ENCODE results near the gene TMEM213. TPM values are rescaled to one million over a fixed set of nuclear protein-coding genes. Genes with fewer than 3 reads are reported as not detected.

TMEM213 gene
- total and polyA plus RNA-seq, 2 of the 13 experiments (the other 11 are each of a cell fraction or from before 2014, with no cell fraction given) = not detected

DNA sequence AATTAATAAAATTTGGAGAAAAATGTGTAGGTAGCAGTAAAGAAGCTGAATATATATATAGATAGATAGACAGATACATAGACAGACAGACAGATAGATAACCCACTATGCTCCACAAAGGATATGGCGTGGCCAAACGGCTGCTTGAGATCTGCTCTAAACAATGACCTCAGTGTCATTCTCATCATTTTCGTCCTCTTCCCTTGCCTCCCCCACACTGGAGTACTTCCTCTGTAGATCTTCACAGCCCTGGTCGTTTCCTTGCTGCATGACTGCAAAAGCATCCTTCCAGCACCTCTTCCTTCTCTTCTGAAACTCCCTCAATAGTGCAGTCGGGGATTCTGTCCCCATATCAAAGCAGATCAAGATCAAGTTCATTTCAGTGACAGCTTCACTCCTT lies 35.8 kb downstream of the TMEM213 start:
- ChIA-PET CTCF (ENCODE audit: low intra/inter-chr PET ratio, low total read pairs) (no interaction called here), POLR2A (no interaction called here)
- Histone ChIP-seq H3K4me3 (replicated peaks in 1 of 3; ENCODE audit: insufficient read depth in 1 of 3, low read depth in 2 of 3, low read length in 3 of 3) (no peak overlapping the region), H3K27me3 (ENCODE audit: control insufficient read depth in 1 of 2, insufficient read depth in 2 of 2, low read length in 2 of 2) (no peaks in the 10 kb centered on the region), H3K9ac (ENCODE audit: insufficient read depth, low read depth, low read length) (no peak overlapping the region), H3K4me1 (ENCODE audit: insufficient read depth, low read length) (0 out of 2 replicates have a peak, but pooled peaks cover 12% of the 10 kb centered on the region), H4K20me1 (ENCODE audit: insufficient read depth, low read length) (no peaks in the 10 kb centered on the region), H3K9me3 (ENCODE audit: low read length) (no peaks in the 10 kb centered on the region), H3K4me2 (ENCODE audit: low read depth, low read length) (no peak overlapping the region), H2AFZ (ENCODE audit: low read length) (no peak overlapping the region), H3K36me3 (replicated peaks in 1 of 2; ENCODE audit: control insufficient read depth in 1 of 2, insufficient read depth in 2 of 2, low read length in 2 of 2) (no peaks in the 10 kb centered on the region), H3K27ac (ENCODE audit: extremely low read length, insufficient read depth, low read length) (no peak overlapping the region), H3K79me2 (ENCODE audit: insufficient read depth, low read length) (no peaks in the 10 kb centered on the region)
- no peak for FAIRE-seq
- no peak for ATAC-seq
- in situ Hi-C loops (cut with HindIII; ENCODE audit: extremely low pct_ligation_motif_present, low pct_unique_long_range_greater_than_20kb) = no loop called here
- TF ChIP-seq HNF4G (IDR thresholded peaks at IDR 0.05; ENCODE audit: borderline replicate concordance, low read depth, low read length) = no peak
- no peak for TF ChIP-seq HNF4G (CRISPR knock-in tag; IDR thresholded peaks at IDR 0.05; ENCODE audit: borderline replicate concordance, low read depth)
- TF ChIP-seq HHEX (CRISPR knock-in tag; IDR thresholded peaks at IDR 0.05) = no peak
- no peak for TF ChIP-seq TAF1 (CRISPR knock-in tag; IDR thresholded peaks at IDR 0.05)
- TF ChIP-seq, protein P1, sequence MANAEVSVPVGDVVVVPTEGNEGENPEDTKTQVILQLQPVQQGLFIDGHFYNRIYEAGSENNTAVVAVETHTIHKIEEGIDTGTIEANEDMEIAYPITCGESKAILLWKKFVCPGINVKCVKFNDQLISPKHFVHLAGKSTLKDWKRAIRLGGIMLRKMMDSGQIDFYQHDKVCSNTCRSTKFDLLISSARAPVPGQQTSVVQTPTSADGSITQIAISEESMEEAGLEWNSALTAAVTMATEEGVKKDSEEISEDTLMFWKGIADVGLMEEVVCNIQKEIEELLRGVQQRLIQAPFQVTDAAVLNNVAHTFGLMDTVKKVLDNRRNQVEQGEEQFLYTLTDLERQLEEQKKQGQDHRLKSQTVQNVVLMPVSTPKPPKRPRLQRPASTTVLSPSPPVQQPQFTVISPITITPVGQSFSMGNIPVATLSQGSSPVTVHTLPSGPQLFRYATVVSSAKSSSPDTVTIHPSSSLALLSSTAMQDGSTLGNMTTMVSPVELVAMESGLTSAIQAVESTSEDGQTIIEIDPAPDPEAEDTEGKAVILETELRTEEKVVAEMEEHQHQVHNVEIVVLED (CRISPR knock-in tag; IDR thresholded peaks at IDR 0.05; ENCODE audit: borderline replicate concordance) = no peak
- no peak for TF ChIP-seq MEIS1 (CRISPR knock-in tag; IDR thresholded peaks at IDR 0.05; ENCODE audit: borderline replicate concordance)
- no peak for TF ChIP-seq ZFP62 (CRISPR knock-in tag; IDR thresholded peaks at IDR 0.05)
- TF ChIP-seq POLR2AphosphoS5 (IDR thresholded peaks at IDR 0.05; ENCODE audit: low read depth, low read length) = no peak
- no peak for TF ChIP-seq PAWR (CRISPR knock-in tag; IDR thresholded peaks at IDR 0.05; ENCODE audit: borderline replicate concordance)
- 69% methylated on average over 5 of the region's 5 CpGs for WGBS (ENCODE audit: low lambda C conversion rate)
- intact Hi-C loops (cut with micrococcal nuclease; ENCODE audit: unreplicated experiment) = no loop called here
- no TSS peak for BruUV-seq (replicated peaks)
- no peak for DNase-seq (ENCODE audit: low spot score)

All from HepG2 (cell line).